GM18951 (cell line): ENCODE measurements around the gene STXBP6.
"Not testable (repeated sequence)": the region's sequence is repeated elsewhere in the genome, so short reads cannot be mapped to it uniquely, and the experiment has no call there.

Experiments
- POLR2A ChIP-seq: IDR thresholded peaks from 4 replicates; pipeline ENCODE4 v1.6.1; 2011; ENCODE audit warnings: mild to moderate bottlenecking; ENCODE audit not compliant: insufficient read length, insufficient read depth; ENCODE audit errors: extremely low read depth
- in situ Hi-C: fragments of 300-500 bp; cut with MboI; formaldehyde crosslinking; loops from one replicate; pipeline ENCODE4 v1.12.0; 2022; ENCODE audit warnings: low sequenced_read_pairs, mixed read lengths, inconsistent platforms; ENCODE audit not compliant: unreplicated experiment

STXBP6 gene

DNA sequence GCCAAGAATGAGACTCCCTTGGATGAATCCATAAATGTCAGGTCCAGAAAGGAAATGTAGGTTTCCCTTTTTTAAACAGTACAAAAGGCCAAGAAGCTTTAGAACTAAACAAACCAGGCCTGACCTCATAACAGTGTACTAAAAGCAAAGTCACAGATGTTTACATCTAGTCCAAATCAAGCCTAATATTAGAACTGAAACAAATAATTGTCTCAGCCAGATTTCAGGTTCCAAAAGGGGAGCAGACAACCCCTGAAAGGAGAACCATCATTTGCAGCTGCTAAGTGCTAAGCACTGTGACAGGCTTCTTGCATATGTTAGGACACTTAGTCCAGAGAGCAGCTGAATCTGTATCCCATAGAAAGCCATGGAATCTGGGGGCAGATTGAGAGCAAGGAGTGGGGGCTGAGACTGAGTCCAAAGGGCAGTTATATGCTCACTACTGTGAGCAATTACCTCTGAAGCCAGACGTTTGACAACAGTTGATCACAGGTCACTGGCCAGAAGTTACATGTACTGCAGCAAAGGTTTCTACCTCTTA lies 90.1 kb downstream of the STXBP6 start:
- TF ChIP-seq POLR2A, result no peak
- in situ Hi-C loops, result no loop called here

DNA sequence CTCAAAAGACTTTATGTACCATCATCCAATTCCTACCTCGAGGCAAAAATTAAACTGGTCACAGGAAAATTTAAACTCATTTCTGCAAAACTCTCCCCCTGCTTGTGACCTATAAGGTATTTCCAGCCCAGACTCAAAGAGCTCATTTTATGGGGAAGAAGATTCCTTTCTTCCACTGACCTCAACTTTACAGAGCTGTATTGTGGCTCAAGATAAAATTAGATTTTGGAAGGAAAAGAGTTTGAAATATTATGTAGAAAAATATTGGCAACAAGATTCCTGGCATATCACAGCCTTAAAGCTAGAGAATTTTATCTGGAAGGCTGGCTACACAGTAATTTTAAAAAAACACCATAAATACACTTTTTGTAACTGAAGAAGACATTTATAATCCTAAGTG lies 91.7 kb downstream of the STXBP6 start:
- no peak for TF ChIP-seq POLR2A
- in situ Hi-C loops, result no loop called here

DNA sequence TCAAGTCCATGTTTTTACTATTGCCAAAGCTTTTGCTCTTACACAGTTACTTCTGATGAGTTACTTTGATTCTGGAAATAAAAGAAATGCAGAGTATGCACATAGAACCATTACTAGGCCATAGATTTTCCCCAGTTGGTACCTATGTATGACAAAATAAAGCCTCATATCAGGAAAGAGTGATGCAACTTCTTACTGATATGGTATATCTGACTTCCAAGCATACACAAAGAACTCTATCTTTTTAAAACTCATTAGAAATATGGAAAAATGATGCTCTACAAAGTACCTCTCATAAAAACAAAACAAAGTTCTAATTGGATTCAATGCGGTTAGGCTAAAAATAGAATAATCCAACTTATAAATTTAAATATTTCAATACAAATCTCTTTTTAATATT lies 92.1 kb downstream of the STXBP6 start:
- TF ChIP-seq POLR2A, result no peak
- in situ Hi-C loops, result no loop called here

DNA sequence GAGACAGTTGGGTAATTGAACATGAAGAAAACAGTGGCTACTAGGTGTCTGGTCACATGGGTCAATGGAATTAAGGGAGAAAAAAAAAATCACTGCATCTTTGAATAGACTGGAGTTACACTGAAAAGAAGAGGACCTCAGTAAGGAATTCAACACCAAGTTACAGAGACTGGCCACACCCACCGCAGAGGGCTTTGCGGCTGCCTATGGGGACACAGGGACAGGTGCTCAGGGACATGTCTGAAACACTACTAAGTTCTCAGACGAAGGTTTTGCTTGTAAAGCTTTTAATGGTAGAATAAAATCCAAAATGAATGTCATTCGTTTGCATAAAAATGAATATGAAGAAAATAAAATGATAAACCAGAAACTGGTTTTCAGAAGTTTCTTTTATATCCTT lies 93.8 kb downstream of the STXBP6 start:
- no peak for TF ChIP-seq POLR2A
- in situ Hi-C loops, result no loop called here

DNA sequence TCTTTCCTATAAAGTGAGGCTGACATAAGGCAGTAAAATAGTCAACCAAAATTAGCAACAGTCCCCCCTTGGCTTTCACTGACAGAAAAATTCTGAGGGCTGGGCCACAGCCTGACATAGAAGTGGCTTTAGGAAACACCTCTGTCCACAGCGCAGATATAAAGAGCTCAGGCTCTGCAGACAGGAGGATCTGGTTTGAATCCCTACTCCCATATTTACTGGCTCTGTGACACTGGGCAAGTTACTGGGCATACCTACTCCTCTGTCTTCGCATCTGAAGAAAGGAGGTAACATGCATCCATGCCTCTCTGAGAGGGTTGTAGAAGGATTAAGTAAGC lies 95.3 kb downstream of the STXBP6 start:
- TF ChIP-seq POLR2A, result no peak
- in situ Hi-C loops, result no loop called here

DNA sequence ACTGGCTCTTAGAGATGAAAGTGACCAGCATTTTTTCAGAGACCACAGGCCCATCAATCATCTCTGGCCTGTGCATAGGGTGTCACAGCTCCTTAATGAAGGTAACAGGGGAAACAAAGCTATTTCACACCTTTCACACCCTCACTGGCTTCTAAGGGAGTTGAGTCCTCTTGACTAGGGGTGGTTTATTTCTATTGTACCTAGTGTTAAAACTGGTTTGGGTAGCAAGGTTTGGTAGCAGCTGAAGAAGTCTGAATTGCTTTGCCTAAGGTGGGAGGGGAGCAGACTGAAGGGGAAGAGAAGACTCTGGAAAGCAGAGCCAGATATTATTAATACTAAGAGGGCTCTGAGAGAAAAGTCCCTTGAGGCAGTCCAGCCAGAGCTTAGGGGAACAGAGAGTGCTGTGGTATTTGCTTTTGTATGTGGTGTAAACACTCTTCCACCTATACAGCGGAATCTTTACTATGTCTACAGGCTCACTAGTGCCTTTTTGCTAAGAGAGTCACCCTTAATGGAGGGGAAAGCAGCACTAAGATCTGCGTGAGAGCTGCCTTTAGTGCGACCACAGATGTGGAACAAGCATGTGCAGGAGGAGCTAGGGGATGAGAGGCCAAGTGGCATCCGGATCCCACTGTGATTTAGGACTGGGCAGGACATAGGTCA lies 95.8 kb downstream of the STXBP6 start:
- in situ Hi-C loops, result no loop called here
- no peak for TF ChIP-seq POLR2A

DNA sequence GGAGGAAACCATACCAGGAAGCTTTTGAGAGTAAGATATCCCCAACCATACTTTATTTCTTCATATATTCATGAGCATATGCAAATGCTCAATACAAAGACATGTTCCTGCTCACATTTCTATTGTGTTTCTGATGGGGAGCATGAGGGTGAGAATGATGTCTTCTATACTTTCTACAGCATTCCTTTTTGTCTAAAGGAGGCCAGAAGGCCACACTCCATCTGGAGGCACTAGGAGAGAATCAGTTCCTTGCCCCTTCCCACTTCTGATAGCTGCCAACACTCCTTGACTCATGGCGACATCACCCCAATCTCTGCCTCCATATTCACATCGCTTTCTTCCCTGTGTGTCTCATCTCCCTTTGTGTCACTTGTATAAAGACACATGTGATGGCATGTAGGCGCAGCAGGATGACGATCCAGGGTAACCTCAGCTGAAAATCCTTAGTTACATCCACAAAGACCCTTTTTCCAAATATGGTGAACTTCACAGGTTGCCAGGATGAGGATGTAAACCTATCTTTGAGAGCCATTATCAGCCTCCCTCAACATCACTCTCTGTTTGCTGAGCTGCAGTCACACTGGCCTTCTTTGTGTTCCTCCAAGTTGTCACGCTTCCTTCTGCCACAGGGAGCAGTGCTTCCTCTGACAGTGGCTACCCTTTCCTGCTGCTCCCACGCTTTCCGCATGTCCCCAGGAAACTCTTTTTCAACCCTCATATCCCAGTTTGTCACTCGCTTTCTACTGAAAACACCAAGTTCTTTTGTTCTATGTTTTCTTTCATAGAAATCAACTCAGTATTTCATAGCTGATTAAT lies 96.9 kb downstream of the STXBP6 start:
- no peak for TF ChIP-seq POLR2A
- in situ Hi-C loops, result no loop called here

DNA sequence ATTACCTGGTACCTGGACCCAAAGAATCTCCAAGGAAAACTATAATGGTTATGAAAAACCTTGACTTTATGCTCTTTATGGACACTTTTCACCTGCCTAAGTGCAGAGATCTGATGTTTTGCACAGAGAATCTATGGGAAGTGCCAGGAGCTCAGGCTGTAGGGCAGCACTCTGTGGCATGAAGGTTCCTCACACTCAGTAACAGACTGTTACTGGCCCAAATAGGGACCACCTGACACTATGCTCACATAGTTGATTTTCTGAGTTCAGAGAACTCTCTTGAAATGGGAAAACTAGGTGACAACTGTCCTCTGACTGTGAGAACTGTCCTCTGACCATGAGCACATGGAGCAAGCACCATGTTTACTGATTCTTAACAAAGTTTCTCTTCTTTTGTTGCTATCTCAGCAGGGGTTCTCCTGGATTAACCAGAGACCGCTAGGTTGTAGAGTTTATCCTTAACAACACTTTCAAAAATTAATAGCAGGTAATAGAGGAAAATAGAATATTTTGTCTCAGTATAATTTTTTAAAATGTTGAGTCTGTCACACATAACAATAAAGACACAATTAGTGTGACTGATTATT lies 101.6 kb downstream of the STXBP6 start:
- no peak for TF ChIP-seq POLR2A
- in situ Hi-C loops, result no loop called here

DNA sequence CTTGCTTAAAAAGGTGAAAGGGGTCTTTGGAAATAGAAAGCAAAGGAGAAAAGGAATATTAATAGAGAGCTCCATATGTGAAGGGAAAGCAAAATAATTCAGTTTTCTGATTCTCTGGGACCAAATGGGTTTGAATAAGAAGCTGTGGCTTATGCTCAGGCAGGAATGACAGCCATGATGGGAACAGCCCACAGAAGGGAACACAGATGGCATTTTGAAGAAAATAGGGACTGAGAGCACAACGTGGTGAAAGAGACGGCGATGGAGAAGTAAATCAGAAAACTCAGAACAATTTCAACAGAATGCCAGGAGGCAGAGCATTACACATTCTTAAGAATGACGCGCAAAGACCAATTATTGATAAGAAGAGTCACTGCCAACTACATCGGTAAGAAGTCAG lies 102.8 kb downstream of the STXBP6 start:
- in situ Hi-C loops, result no loop called here
- TF ChIP-seq POLR2A, result no peak

DNA sequence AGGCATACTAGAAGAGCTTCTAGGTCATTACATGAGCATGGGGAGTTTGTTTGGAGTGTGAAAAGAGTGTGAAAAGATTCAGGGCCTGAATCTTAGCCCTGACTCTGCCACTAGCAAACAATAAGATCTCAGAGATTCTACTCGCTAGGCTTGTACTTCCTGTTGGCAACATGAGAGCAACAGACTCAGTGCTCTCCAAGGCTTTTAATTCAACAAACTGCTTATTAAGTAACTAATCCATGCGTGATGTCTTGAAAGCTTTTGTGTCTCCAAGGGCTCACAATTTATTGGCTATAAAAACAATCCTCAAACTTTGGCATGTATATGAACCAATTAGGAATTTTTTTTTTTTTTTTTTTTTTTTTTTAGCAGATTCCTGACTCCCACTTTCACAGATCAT lies 105.1 kb downstream of the STXBP6 start:
- in situ Hi-C loops, result no loop called here
- TF ChIP-seq POLR2A, result no peak

DNA sequence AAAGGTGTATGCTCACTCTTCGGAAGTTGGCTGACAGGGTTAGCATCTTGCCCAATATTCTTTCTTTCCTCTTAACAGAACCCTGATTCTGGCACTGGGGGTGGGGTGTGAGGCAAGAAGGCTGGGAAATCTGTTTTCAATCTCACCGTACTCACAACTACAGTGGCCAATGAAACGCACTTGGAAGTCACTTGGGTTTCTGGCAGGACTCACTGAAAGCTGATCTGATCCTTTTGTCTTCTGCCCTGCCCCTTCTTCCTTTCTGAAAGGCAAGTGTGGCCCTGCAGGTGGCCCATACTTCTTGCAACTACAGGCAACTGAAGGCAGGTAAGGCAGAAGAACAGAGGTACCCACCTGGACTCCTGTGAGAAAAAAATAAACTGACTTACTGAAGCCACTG lies 106.9 kb downstream of the STXBP6 start:
- no peak for TF ChIP-seq POLR2A
- in situ Hi-C loops, result no loop called here

DNA sequence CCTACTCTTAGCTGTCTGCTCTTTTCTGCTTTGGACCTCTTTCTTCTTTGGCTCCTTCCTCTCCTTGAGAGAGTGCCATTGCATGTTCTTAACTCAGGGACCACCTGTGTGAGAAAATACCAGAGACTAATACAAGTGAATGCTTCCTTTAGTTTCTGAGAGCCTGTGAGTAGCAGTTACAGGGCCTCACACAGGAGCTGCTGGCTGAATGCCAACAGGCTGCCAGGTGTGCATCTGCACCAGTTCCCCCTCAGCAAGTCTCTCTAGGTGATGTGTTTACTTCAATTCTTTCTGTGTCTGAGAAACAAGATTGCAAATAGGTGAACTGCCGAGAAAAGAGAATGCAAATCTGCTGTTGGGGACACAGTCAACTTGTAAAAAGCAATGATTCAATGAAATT lies 108.2 kb downstream of the STXBP6 start:
- no peak for TF ChIP-seq POLR2A
- in situ Hi-C loops, result no loop called here

DNA sequence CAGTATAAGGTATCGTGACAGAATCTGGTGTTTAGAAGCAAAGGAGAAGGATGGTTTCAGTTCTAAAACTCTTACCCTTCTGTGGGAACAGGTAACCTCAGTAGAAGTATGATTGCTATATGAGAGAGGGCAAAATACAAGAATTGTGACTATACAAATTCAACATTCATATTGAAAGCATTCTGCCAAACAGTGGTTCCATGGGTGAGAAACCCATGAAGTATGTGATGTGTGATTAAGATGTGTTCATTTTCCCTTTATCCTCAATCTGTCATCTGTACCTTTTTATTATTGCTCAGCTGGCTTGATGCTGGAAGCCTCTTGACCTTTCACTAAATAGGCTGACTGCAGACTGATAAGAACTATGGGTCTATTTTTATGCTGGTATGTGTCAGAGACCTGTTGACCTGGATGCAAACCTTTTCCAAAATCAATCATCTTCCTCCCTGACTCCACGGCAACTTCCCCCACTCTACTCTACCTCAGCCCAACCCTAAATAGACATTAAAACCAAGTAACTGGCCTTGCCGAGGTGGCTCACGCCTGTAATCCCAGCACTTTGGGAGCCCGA lies 109.6 kb downstream of the STXBP6 start:
- TF ChIP-seq POLR2A, result no peak
- in situ Hi-C loops, result no loop called here

DNA sequence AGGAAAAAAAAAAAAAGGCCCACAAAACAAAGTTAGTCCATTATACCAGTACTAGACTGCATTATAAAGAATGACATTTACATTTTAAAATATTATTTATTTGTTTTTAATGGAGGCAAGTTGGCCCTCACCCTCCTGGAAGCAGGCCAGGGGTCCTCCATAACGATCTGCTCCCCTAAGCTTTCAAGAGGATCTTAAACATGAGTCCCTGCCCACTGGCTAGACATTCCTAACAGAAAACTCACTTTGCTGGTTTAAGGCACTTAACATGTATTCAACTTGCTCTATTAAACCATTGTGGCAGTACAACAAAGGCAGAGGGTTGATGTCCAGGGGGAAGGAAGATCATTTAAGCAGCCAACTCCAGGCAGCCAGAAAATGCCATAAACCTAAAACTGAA lies 111.4 kb downstream of the STXBP6 start:
- TF ChIP-seq POLR2A, result no peak
- in situ Hi-C loops, result no loop called here

DNA sequence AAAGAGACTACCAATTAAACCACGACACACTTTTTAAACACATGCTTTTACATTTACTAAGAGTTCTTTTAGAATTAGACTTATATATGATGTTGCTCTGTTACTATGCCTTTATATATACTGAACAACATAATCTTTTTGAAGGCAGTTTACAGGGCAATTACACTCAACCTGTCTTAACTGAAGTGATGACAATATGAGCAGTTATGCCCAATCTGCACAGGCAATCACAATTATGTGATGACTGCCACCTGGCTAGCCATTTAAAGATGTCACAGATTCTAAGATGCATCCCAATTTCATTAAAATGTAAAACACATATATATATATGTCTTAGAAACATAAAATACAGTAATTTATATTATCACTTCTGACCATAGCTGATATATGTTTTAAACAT lies 112.6 kb downstream of the STXBP6 start:
- no peak for TF ChIP-seq POLR2A
- in situ Hi-C loops, result no loop called here

DNA sequence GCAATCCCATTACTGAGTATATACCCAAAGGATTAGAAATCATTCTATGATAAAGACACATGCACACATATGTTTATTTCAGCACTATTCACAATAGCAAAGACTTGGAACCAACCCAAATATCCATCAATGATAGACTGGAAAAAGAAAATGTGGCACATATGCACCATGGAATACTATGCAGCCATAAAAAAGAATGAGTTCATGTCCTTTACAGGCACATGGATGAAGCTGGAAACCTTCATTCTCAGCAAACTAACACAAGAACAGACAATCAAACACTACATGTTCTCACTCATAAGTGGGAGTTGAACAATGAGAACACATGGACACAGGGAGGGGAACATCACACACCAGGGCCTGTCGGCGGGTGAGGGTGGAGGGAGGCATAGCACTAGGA lies 113.2 kb downstream of the STXBP6 start:
- in situ Hi-C loops, result not testable (repeated sequence)
